Sigmoid colon (tissue), 4 donors: Measurements from ENCODE around the gene LPAR3.

Experiments
- CTCF ChIP-seq, 4 experiments: fragments of 450-650 bp in 3 of 4; fragments of 200-600 bp in 1 of 4; IDR thresholded peaks; one replicate each; pipeline ENCODE4 v1.5.1; 2016 to 2019; ENCODE audit warnings: antibody characterized with exemption in 4 of 4, mild to moderate bottlenecking in 3 of 4, moderate library complexity in 2 of 4
- EP300 ChIP-seq, 4 donors: sonication (generic); formaldehyde crosslinking; IDR thresholded peaks; one replicate each; pipeline ENCODE4 v1.6.1; 2017; ENCODE audit warnings: antibody characterized with exemption in 4 of 4
- POLR2A ChIP-seq, 2 donors: fragments of 450-650 bp; IDR thresholded peaks; one replicate each; pipeline ENCODE4 v1.6.1; 2016; ENCODE audit warnings: antibody characterized with exemption in 2 of 2, mild to moderate bottlenecking in 2 of 2, moderate library complexity in 2 of 2

GRCh38 chr1:84823991-84824390, 69.0 kb downstream of the LPAR3 start:
- TF ChIP-seq CTCF (IDR thresholded peaks at IDR 0.05) (no peak), POLR2A (IDR thresholded peaks at IDR 0.05) (no peak), EP300 (IDR thresholded peaks at IDR 0.05) (no peak)
